ENCODE data around the gene ELMO2.

Gene ELMO2

DNA sequence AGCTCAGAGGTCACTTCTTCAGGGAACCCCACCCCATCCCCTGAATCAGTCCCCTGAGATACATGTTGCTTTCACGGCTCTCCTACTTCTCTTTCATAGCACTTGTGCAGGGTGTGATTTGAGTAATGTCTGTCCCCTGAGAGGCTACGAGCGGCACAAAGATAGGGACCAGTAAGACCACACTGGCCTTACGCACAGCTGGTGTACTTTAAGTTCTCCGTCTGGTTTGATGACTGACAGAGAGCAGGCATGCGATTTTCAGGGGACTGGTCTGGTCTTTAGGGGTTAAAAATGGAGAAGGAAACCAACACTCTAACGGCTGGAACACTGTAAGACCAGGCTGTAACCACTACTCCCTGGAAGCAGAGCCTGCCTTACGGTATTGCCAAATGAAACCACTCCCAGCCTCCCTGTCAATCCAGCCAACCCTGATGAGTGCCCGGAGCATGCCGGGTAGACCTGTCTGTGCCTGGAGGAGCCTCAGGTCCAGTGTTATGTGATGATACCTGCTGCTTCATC, 47.1 kb downstream of the ELMO2 start:
- H3K27ac ChIP-seq (ENCODE audit: low read depth, low read length, poor library complexity, severe bottlenecking) = no peak overlapping the region
- H3K9ac ChIP-seq (ENCODE audit: low read length) = no peak overlapping the region

DNA sequence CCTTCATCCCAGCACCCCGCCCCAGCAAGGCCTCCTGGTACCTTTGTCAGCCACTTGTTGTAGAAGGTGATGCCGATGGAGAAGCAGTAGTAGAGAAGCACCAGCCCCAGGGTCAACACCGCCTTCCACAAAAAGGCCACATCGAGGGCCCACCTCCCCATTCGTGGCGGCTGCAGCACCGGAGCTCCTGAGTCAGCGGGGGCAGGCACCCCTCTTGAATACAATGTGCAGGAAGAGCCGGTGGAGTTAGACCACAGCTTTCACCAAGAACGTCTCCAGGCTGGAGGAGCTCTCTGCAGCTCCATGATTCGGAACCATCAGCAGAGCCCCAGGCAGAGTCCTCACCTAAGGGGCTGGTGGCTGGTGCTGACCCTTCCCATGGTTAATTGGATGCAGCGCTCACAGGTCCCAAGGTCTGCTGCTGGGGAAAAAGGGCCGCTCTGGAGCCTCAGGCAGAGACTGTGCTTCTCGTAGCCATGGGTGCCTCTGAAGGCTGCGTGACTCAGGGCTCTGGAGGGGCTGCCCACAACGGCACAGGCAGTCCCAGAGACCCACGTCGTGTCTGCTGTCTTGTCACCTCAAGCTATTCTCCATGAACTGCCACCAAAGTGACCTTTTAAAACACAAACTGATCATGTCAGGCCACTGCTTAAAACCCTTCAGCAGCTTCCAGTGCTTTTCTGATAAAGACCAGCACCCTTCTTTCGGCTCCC, 47.9 kb downstream of the ELMO2 start:
- no peak overlapping the region for H3K9ac ChIP-seq (ENCODE audit: low read length)
- H3K79me2 ChIP-seq (ENCODE audit: insufficient read depth, low read length) = peaks cover 5% of the 10 kb centered on the region; the same call in 1 of the 2 replicates
- H3K27ac ChIP-seq (ENCODE audit: low read depth, low read length, poor library complexity, severe bottlenecking) = no peak overlapping the region
- H3K4me2 ChIP-seq (ENCODE audit: low read length) = no peak overlapping the region
- TF ChIP-seq, protein P1, sequence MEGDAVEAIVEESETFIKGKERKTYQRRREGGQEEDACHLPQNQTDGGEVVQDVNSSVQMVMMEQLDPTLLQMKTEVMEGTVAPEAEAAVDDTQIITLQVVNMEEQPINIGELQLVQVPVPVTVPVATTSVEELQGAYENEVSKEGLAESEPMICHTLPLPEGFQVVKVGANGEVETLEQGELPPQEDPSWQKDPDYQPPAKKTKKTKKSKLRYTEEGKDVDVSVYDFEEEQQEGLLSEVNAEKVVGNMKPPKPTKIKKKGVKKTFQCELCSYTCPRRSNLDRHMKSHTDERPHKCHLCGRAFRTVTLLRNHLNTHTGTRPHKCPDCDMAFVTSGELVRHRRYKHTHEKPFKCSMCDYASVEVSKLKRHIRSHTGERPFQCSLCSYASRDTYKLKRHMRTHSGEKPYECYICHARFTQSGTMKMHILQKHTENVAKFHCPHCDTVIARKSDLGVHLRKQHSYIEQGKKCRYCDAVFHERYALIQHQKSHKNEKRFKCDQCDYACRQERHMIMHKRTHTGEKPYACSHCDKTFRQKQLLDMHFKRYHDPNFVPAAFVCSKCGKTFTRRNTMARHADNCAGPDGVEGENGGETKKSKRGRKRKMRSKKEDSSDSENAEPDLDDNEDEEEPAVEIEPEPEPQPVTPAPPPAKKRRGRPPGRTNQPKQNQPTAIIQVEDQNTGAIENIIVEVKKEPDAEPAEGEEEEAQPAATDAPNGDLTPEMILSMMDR (IDR thresholded peaks at IDR 0.05; ENCODE audit: low read length) = no peak
- TF ChIP-seq EZH2 (IDR thresholded peaks at IDR 0.05; ENCODE audit: borderline replicate concordance, low read length) = no peak
- no peaks in the 10 kb centered on the region for H3K9me2 ChIP-seq (ENCODE audit: low read depth, low read length)
- no peaks in the 10 kb centered on the region for H4K20me1 ChIP-seq (ENCODE audit: insufficient read depth, low read length)
- peaks cover 14% of the 10 kb centered on the region for H3K36me3 ChIP-seq (ENCODE audit: insufficient read depth, low read length)
- peaks cover 19% of the 10 kb centered on the region for H3K4me1 ChIP-seq (ENCODE audit: insufficient read depth, low read length, severe bottlenecking)
- no peak overlapping the region for H2AFZ ChIP-seq (ENCODE audit: low read length)
- no peaks in the 10 kb centered on the region for H3F3A ChIP-seq (ENCODE audit: insufficient read depth, low read length)
- no peaks in the 10 kb centered on the region for H3K9me3 ChIP-seq (ENCODE audit: low read length)
- H3K4me3 ChIP-seq (ENCODE audit: low read depth, low read length, poor library complexity, severe bottlenecking) = no peak overlapping the region
- H3K27me3 ChIP-seq (ENCODE audit: insufficient read depth, low read length) = no peaks in the 10 kb centered on the region

More for the DNA sequence above, 47.1 kb downstream of the ELMO2 start:
- no peak for TF ChIP-seq EZH2 (IDR thresholded peaks at IDR 0.05; ENCODE audit: borderline replicate concordance, low read length)
- Histone ChIP-seq H3K79me2 (ENCODE audit: insufficient read depth, low read length) (peaks cover 7% of the 10 kb centered on the region; the same call in 1 of the 2 replicates), H2AFZ (ENCODE audit: low read length) (no peak overlapping the region), H3K4me2 (ENCODE audit: low read length) (no peak overlapping the region; the same call in 1 of the 2 replicates), H3K4me3 (ENCODE audit: low read depth, low read length, poor library complexity, severe bottlenecking) (no peak overlapping the region), H4K20me1 (ENCODE audit: insufficient read depth, low read length) (no peaks in the 10 kb centered on the region), H3K9me2 (ENCODE audit: low read depth, low read length) (no peaks in the 10 kb centered on the region), H3K9me3 (ENCODE audit: low read length) (no peaks in the 10 kb centered on the region), H3K27me3 (ENCODE audit: insufficient read depth, low read length) (no peaks in the 10 kb centered on the region), H3F3A (ENCODE audit: insufficient read depth, low read length) (no peaks in the 10 kb centered on the region), H3K4me1 (ENCODE audit: insufficient read depth, low read length, severe bottlenecking) (peaks cover 21% of the 10 kb centered on the region), H3K36me3 (ENCODE audit: insufficient read depth, low read length) (peaks cover 14% of the 10 kb centered on the region)

DNA sequence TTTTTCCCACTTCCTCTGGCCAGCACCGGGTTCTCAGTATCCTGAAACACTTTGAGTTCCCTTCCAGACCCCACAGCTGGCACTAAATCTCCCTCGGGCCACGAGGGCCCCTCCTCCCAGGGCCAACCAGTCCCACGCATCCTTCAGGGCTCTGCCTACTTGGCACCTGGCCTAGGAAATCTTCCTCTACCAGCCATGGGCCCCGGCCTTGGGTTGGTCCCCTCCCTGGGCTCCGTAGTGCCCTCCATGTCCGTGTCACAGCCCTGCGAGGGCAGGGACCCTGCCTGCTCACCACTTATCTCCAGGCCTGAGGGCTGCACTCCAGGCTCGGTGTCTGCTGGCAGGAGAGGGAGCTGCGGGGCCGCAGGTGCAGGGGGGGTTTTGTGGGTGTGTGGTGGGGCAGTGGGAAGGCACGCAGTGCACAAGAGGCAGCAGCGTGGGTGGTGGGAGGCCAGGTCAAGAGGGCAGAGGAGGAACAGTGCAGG, 49.3 kb downstream of the ELMO2 start:
- H2AFZ ChIP-seq (ENCODE audit: low read length) = no peak overlapping the region
- peaks cover 5% of the 10 kb centered on the region for H3K4me1 ChIP-seq (ENCODE audit: insufficient read depth, low read length, severe bottlenecking)
- no peaks in the 10 kb centered on the region for H3F3A ChIP-seq (ENCODE audit: insufficient read depth, low read length)
- no peaks in the 10 kb centered on the region for H3K9me2 ChIP-seq (ENCODE audit: low read depth, low read length)
- no peaks in the 10 kb centered on the region for H3K9me3 ChIP-seq (ENCODE audit: low read length)
- H3K4me2 ChIP-seq (ENCODE audit: low read length) = no peak overlapping the region
- H3K36me3 ChIP-seq (ENCODE audit: insufficient read depth, low read length) = peaks cover 14% of the 10 kb centered on the region
- no peaks in the 10 kb centered on the region for H4K20me1 ChIP-seq (ENCODE audit: insufficient read depth, low read length)
- H3K79me2 ChIP-seq (ENCODE audit: insufficient read depth, low read length) = no peaks in the 10 kb centered on the region
- H3K27me3 ChIP-seq (ENCODE audit: insufficient read depth, low read length) = no peaks in the 10 kb centered on the region
- TF ChIP-seq, protein P1 (IDR thresholded peaks at IDR 0.05; ENCODE audit: low read length) = no peak
- no peak overlapping the region for H3K9ac ChIP-seq (ENCODE audit: low read length)
- H3K27ac ChIP-seq (ENCODE audit: low read depth, low read length, poor library complexity, severe bottlenecking) = no peak overlapping the region
- no peak overlapping the region for H3K4me3 ChIP-seq (ENCODE audit: low read depth, low read length, poor library complexity, severe bottlenecking)
